ENCODE data around the gene TPK1. TPM values are rescaled to one million over a fixed set of nuclear protein-coding genes. Genes with fewer than 3 reads are reported as not detected.

Gene TPK1
- total and polyA plus RNA-seq, 4 donors: 5.3 to 16.8 (median 15.9) TPM

GRCh38 chr7:144768633-144769032 lies 67.2 kb downstream of the TPK1 start:
- WGBS, 2 donors: 83 to 89% methylated on average over 2 of the region's 2 CpGs
- no peaks in the 10 kb centered on the region for H3K9me3 ChIP-seq (ENCODE audit: control insufficient read depth in 4 of 4, insufficient read depth in 3 of 4, low read length in 3 of 4)
- no peak overlapping the region for H3K4me3 ChIP-seq
- no peaks in the 10 kb centered on the region for H3K36me3 ChIP-seq (ENCODE audit: control insufficient read depth in 4 of 4, insufficient read depth in 4 of 4, low read length in 4 of 4)
- TF ChIP-seq CTCF (IDR thresholded peaks at IDR 0.05; ENCODE audit: control extremely low read depth, extremely low read depth): no peak
- DNase-seq (no peak), ATAC-seq (ENCODE audit: insufficient read depth, low FRiP score) (no peak)
- no peak overlapping the region for H3K9ac ChIP-seq (ENCODE audit: insufficient read depth in 1 of 2, low read length in 2 of 2)
- H3K27ac ChIP-seq (ENCODE audit: low read depth in 1 of 2, low read length in 1 of 2): no peak overlapping the region
- H3K27me3 ChIP-seq (ENCODE audit: control insufficient read depth in 3 of 3, insufficient read depth in 3 of 3, low read length in 2 of 3): no peaks in the 10 kb centered on the region
- H3K4me1 ChIP-seq (ENCODE audit: control insufficient read depth in 5 of 5, insufficient read depth in 5 of 5, low read length in 5 of 5): no peaks in the 10 kb centered on the region

- Histone ChIP-seq H3K4me3 (no peak overlapping the region), H3K27ac (ENCODE audit: low read depth in 1 of 2, low read length in 1 of 2) (no peak overlapping the region), H3K27me3 (ENCODE audit: control insufficient read depth in 3 of 3, insufficient read depth in 3 of 3, low read length in 2 of 3) (no peaks in the 10 kb centered on the region), H3K9ac (ENCODE audit: insufficient read depth in 1 of 2, low read length in 2 of 2) (no peak overlapping the region), H3K9me3 (ENCODE audit: control insufficient read depth in 4 of 4, insufficient read depth in 3 of 4, low read length in 3 of 4) (peaks cover 0 to 2% (median 0%) of the 10 kb centered on the region in 4 donors), H3K36me3 (ENCODE audit: control insufficient read depth in 4 of 4, insufficient read depth in 4 of 4, low read length in 4 of 4) (peaks cover 0 to 1% (median 0%) of the 10 kb centered on the region in 4 donors), H3K4me1 (ENCODE audit: control insufficient read depth in 5 of 5, insufficient read depth in 5 of 5, low read length in 5 of 5) (no peaks in the 10 kb centered on the region)
- WGBS, 2 donors: 79 to 88% methylated on average over 5 of the region's 5 CpGs
- no peak for ATAC-seq (ENCODE audit: insufficient read depth, low FRiP score)
- TF ChIP-seq CTCF (IDR thresholded peaks at IDR 0.05; ENCODE audit: control extremely low read depth, extremely low read depth): no peak
- DNase-seq: no peak
These were observed 72.6 kb downstream of the TPK1 start for GRCh38 chr7:144763291-144763690.

- Histone ChIP-seq H3K27ac (ENCODE audit: low read depth in 1 of 2, low read length in 1 of 2) (no peak overlapping the region), H3K9ac (ENCODE audit: insufficient read depth in 1 of 2, low read length in 2 of 2) (no peak overlapping the region), H3K4me1 (ENCODE audit: control insufficient read depth in 5 of 5, insufficient read depth in 5 of 5, low read length in 5 of 5) (no peaks in the 10 kb centered on the region), H3K27me3 (ENCODE audit: control insufficient read depth in 3 of 3, insufficient read depth in 3 of 3, low read length in 2 of 3) (no peaks in the 10 kb centered on the region), H3K9me3 (ENCODE audit: control insufficient read depth in 4 of 4, insufficient read depth in 3 of 4, low read length in 3 of 4) (peaks cover 0 to 2% (median 0%) of the 10 kb centered on the region in 4 donors), H3K4me3 (no peak overlapping the region), H3K36me3 (ENCODE audit: control insufficient read depth in 4 of 4, insufficient read depth in 4 of 4, low read length in 4 of 4) (peaks cover 0 to 1% (median 0%) of the 10 kb centered on the region in 4 donors)
- 90 to 93% methylated on average over 1 of the region's 1 CpG for WGBS, 2 donors
- TF ChIP-seq CTCF (IDR thresholded peaks at IDR 0.05; ENCODE audit: control extremely low read depth, extremely low read depth): no peak
- ATAC-seq (ENCODE audit: insufficient read depth, low FRiP score): no peak
- no peak for DNase-seq
These were observed 73.0 kb downstream of the TPK1 start for GRCh38 chr7:144762853-144763252.

GRCh38 chr7:144761493-144761892 lies 74.4 kb downstream of the TPK1 start:
- 83 to 92% methylated on average over 5 of the region's 5 CpGs for WGBS, 2 donors
- no peak for TF ChIP-seq CTCF (IDR thresholded peaks at IDR 0.05; ENCODE audit: control extremely low read depth, extremely low read depth)
- no peak overlapping the region for H3K9ac ChIP-seq (ENCODE audit: insufficient read depth in 1 of 2, low read length in 2 of 2)
- peaks cover 0 to 2% (median 0%) of the 10 kb centered on the region in 4 donors for H3K9me3 ChIP-seq (ENCODE audit: control insufficient read depth in 4 of 4, insufficient read depth in 3 of 4, low read length in 3 of 4)
- no peak overlapping the region for H3K27ac ChIP-seq (ENCODE audit: low read depth in 1 of 2, low read length in 1 of 2)
- H3K4me3 ChIP-seq: no peak overlapping the region
- H3K27me3 ChIP-seq (ENCODE audit: control insufficient read depth in 3 of 3, insufficient read depth in 3 of 3, low read length in 2 of 3): no peaks in the 10 kb centered on the region
- no peak for ATAC-seq (ENCODE audit: insufficient read depth, low FRiP score)
- peaks cover 0 to 1% (median 0%) of the 10 kb centered on the region in 4 donors for H3K36me3 ChIP-seq (ENCODE audit: control insufficient read depth in 4 of 4, insufficient read depth in 4 of 4, low read length in 4 of 4)
- no peaks in the 10 kb centered on the region for H3K4me1 ChIP-seq (ENCODE audit: control insufficient read depth in 5 of 5, insufficient read depth in 5 of 5, low read length in 5 of 5)
- DNase-seq: no peak

All from lung (tissue), 12 donors.